ENCODE measurements around the gene ERO1A. TPM values are rescaled to one million over a fixed set of nuclear protein-coding genes. Genes with fewer than 3 reads are reported as not detected.

Gene ERO1A
- total RNA-seq, 1 donor from 2014 or later = 219 TPM

Other genes starting within 250 kb of the ERO1A start
- gene TXNDC16, start 143.1 kb downstream of the ERO1A start, total RNA-seq = 4.7 and 5.2 TPM in 2 replicates
- 0.07 and 0.27 TPM in 2 replicates for gene GPR137C, start 142.7 kb downstream of the ERO1A start, total RNA-seq
- gene PSMC6, start 11.6 kb upstream of the ERO1A start, total RNA-seq = 144 and 155 TPM in 2 replicates
- 16.3 and 16.5 TPM in 2 replicates for gene STYX, start 34.6 kb upstream of the ERO1A start, total RNA-seq
- gene GNPNAT1, start 96.0 kb upstream of the ERO1A start, total RNA-seq = 29.4 and 34.8 TPM in 2 replicates